Coronary artery (tissue), 2 donors: ENCODE data around the gene NPHP4.

ENCODE experiments used
- DNase-seq: peaks from one replicate; pipeline ENCODE4 v3.0.0-alpha.2; 2017; ENCODE audit warnings: low spot score
- H3K27ac ChIP-seq, 2 donors: fragments of 200-600 bp; sonication (generic); one replicate each; pipeline ENCODE4 v1.5.1; 2016 to 2019
- H3K4me3 ChIP-seq: fragments of 200-600 bp; sonication (generic); 2 replicates; pipeline ENCODE4 v1.5.1; 2016; ENCODE audit warnings: mild to moderate bottlenecking, moderate library complexity
- TF ChIP-seq, protein P1 (sequence below): fragments of 200-600 bp; sonication (generic); IDR thresholded peaks from one replicate; pipeline ENCODE4 v1.5.1; 2019; ENCODE audit warnings: antibody characterized with exemption

NPHP4 gene

DNA sequence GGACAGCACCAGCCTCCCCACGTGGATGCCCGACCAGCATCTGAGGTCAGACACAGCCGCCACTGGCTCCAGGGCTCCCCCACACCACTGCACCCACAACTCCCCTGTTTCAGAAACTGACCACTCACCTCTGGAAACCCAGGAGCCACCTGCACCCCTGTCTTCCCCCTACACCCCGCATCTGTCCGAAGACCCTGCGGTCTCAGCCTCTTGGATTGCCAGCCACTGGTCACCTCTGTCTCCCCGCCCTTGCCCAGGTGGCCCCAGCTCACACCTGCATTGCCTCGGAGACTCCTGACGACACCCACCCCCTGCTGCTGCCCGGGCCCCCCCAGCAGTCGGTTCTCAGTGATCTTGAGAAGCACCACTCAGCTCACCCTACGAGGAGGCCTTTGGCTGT, 21.3 kb upstream of the NPHP4 start:
- no peak for DNase-seq
- TF ChIP-seq, protein P1, sequence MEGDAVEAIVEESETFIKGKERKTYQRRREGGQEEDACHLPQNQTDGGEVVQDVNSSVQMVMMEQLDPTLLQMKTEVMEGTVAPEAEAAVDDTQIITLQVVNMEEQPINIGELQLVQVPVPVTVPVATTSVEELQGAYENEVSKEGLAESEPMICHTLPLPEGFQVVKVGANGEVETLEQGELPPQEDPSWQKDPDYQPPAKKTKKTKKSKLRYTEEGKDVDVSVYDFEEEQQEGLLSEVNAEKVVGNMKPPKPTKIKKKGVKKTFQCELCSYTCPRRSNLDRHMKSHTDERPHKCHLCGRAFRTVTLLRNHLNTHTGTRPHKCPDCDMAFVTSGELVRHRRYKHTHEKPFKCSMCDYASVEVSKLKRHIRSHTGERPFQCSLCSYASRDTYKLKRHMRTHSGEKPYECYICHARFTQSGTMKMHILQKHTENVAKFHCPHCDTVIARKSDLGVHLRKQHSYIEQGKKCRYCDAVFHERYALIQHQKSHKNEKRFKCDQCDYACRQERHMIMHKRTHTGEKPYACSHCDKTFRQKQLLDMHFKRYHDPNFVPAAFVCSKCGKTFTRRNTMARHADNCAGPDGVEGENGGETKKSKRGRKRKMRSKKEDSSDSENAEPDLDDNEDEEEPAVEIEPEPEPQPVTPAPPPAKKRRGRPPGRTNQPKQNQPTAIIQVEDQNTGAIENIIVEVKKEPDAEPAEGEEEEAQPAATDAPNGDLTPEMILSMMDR = no peak
- H3K4me3 ChIP-seq = no peak overlapping the region
- H3K27ac ChIP-seq = no peak overlapping the region

DNA sequence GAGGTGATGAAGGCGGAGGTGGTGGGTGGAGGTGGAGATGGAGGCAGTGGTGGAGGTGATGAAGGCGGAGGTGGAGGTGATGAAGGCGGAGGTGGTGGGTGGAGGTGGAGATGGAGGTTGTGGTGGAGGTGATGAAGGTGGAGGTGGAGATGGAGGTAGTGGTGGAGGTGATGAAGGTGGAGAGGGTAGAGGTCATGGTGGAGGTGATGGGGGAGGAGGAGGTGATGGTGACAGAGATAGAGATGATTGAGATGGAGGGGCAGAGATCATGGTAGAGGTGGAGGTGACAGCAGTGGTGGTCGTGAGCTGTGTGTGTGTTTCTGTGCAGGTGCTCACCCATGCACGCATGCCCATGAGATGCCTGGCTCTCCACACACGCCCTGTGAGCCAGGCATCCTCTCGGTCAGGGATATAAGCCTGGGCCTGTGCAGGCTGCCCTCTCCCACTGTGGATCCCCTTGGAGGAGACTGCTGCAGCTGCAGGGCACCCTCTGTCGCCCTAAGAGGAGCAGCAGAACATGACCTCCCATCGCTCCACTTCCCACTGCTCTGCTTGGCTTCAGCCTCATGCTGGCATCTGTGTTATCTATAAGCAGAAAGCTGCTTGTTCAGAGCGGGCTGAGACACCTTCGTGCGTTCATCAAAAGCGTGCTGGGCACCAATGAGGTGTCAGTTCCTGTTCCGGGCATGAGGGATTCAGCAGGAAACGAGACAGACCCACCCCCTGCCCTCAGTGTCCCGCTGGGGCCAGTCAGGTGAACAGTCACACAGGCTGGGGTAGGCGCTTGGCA, 20.5 kb upstream of the NPHP4 start:
- DNase-seq = no peak
- TF ChIP-seq, protein P1 = no peak
- Histone ChIP-seq H3K27ac (no peak overlapping the region), H3K4me3 (no peak overlapping the region)

DNA sequence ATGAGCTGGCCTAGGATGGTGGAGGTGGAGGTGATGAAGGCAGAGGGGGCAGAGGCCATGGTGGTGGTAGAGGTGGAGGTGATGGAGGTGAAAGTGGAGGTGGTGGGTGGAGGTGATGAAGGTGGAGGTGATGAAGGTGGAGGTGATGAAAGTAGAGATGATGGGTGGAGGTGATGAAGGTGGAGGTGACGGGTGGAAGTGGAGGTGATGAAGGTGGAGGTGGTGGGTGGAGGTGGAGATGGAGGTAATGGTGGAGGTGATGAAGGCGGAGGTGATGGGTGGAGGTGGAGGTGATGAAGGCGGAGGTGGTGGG, 19.7 kb upstream of the NPHP4 start:
- DNase-seq = no peak
- Histone ChIP-seq H3K27ac (no peak overlapping the region), H3K4me3 (no peak overlapping the region)
- TF ChIP-seq, protein P1 = no peak

DNA sequence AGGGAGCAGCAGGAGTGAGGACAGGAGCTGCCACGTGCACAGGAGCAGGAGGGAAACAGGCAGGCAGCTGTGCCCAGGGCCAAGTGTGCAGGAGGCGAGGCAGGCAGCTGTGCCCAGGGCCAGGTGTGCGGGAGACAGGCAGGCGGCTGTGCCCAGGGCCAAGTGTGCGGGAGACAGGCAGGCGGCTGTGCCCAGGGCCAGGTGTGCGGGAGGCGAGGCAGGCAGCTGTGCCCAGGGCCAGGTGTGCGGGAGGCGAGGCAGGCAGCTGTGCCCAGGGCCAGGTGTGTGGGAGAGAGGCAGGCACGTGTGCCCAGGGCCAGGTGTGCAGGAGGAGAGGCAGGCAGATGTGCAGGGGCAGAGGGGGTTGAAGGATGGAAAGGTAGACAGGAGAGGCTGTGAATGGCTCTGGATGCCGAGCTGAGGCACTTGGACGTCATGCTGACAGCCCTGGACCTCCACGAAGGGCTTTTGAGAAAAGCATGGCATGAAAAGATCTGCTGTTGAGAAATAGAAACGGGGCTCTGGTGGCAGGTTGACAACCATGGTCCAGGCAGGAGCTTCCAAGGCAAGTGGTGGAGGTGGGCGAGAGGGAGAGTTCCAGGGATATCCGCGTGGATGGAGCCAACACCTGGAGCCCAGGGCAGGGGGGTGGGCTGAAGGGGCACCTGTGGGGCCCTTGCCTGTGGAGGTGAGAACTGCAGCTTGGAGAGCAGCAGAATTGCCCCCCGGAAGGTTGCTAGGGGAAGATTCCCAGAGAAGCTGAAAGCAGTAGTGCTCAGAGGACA, 19.1 kb upstream of the NPHP4 start:
- Histone ChIP-seq H3K27ac (no peak overlapping the region), H3K4me3 (no peak overlapping the region)
- TF ChIP-seq, protein P1 = no peak
- no peak for DNase-seq

GRCh38 chr1:6010554-6010953, 18.3 kb upstream of the NPHP4 start:
- H3K4me3 ChIP-seq = no peak overlapping the region

GRCh38 chr1:6009120-6010040, 17.2 kb upstream of the NPHP4 start:
- TF ChIP-seq, protein P1 = no peak
- no peak for DNase-seq
- Histone ChIP-seq H3K4me3 (no peak overlapping the region), H3K27ac (no peak overlapping the region)

More at GRCh38 chr1:6010554-6010953, 18.3 kb upstream of the NPHP4 start:
- DNase-seq = no peak
- TF ChIP-seq, protein P1 = no peak
- no peak overlapping the region for H3K27ac ChIP-seq
